ENCODE data around the gene RPS4Y1. TPM values are rescaled to one million over a fixed set of nuclear protein-coding genes. Genes with fewer than 3 reads are reported as not detected.
"Not testable (repeated sequence)": the region's sequence is repeated elsewhere in the genome, so short reads cannot be mapped to it uniquely, and the experiment has no call there.

RPS4Y1 gene
- polyA plus RNA-seq, 1 donor (not counting 4 experiments of a cell fraction or from before 2014, with no cell fraction given): not detected

DNA sequence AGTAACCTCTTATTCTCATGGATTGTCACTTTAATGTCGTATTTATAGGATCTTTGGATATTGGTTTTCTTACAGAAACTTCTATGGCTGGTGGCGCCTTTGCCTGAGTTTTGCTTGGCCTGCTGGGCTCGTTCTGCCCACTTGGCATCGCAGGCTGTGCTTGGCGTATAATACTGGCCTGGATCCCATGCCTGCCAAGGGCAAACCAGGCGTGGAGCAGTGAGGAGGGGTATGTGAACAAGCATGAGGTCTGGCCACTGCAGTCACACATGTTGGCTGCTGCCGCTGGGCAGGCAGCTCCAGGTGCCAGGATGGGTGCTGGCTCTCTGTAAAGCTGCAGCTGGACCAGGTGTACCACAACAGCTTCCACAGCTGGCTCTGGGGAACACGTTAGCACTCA lies 26.1 kb downstream of the RPS4Y1 start:
- H4K20me1 ChIP-seq (ENCODE audit: control insufficient read depth, extremely low read depth, insufficient read depth, low read length): no peaks in the 10 kb centered on the region
- H3K4me2 ChIP-seq (ENCODE audit: control insufficient read depth, extremely low read depth, insufficient read depth, low read depth, low read length): no peak overlapping the region
- TF ChIP-seq, protein P1, sequence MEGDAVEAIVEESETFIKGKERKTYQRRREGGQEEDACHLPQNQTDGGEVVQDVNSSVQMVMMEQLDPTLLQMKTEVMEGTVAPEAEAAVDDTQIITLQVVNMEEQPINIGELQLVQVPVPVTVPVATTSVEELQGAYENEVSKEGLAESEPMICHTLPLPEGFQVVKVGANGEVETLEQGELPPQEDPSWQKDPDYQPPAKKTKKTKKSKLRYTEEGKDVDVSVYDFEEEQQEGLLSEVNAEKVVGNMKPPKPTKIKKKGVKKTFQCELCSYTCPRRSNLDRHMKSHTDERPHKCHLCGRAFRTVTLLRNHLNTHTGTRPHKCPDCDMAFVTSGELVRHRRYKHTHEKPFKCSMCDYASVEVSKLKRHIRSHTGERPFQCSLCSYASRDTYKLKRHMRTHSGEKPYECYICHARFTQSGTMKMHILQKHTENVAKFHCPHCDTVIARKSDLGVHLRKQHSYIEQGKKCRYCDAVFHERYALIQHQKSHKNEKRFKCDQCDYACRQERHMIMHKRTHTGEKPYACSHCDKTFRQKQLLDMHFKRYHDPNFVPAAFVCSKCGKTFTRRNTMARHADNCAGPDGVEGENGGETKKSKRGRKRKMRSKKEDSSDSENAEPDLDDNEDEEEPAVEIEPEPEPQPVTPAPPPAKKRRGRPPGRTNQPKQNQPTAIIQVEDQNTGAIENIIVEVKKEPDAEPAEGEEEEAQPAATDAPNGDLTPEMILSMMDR (optimal IDR thresholded peaks at IDR 0.05 in 1 of 3, IDR thresholded peaks at IDR 0.05 in 1 of 3, conservative IDR thresholded peaks at IDR 0.05 in 1 of 3; ENCODE audit: extremely low read depth in 1 of 3, insufficient read depth in 2 of 3, low read length in 3 of 3): no peak
- TF ChIP-seq EZH2 (IDR thresholded peaks at IDR 0.05; ENCODE audit: low read length): no peak
- no peak for DNase-seq (ENCODE audit: low read depth, low spot score)
- no peak overlapping the region for H3K27ac ChIP-seq (ENCODE audit: control insufficient read depth, insufficient read depth, low read length)
- H3K4me1 ChIP-seq (ENCODE audit: control insufficient read depth, extremely low read depth, insufficient read depth, low read length): no peaks in the 10 kb centered on the region
- H3K79me2 ChIP-seq (ENCODE audit: control insufficient read depth, insufficient read depth, low read length): no peaks in the 10 kb centered on the region
- no peaks in the 10 kb centered on the region for H3K9me3 ChIP-seq (ENCODE audit: control insufficient read depth, low read depth, low read length)
- H3K9ac ChIP-seq (ENCODE audit: control insufficient read depth, extremely low read depth, insufficient read depth, low read length): no peak overlapping the region
- H3K27me3 ChIP-seq (ENCODE audit: control insufficient read depth, extremely low read depth, insufficient read depth, low read length): no peaks in the 10 kb centered on the region
- H2AFZ ChIP-seq (ENCODE audit: control insufficient read depth, low read length): no peak overlapping the region
- dilution Hi-C loops (cut with MboI; ENCODE audit: extremely low pct_ligation_motif_present, low sequenced_read_pairs): no loop called here
- no peak overlapping the region for H3K4me3 ChIP-seq (ENCODE audit: control insufficient read depth in 2 of 3, extremely low read depth in 1 of 3, insufficient read depth in 2 of 3, low read depth in 1 of 3, low read length in 3 of 3)
- no peaks in the 10 kb centered on the region for H3K9me1 ChIP-seq (ENCODE audit: control insufficient read depth, extremely low read depth, insufficient read depth, low read length)
- no peak for FAIRE-seq
- no peaks in the 10 kb centered on the region for H3K36me3 ChIP-seq (ENCODE audit: control insufficient read depth in 2 of 2, extremely low read depth in 1 of 2, insufficient read depth in 2 of 2, low read length in 2 of 2)

DNA sequence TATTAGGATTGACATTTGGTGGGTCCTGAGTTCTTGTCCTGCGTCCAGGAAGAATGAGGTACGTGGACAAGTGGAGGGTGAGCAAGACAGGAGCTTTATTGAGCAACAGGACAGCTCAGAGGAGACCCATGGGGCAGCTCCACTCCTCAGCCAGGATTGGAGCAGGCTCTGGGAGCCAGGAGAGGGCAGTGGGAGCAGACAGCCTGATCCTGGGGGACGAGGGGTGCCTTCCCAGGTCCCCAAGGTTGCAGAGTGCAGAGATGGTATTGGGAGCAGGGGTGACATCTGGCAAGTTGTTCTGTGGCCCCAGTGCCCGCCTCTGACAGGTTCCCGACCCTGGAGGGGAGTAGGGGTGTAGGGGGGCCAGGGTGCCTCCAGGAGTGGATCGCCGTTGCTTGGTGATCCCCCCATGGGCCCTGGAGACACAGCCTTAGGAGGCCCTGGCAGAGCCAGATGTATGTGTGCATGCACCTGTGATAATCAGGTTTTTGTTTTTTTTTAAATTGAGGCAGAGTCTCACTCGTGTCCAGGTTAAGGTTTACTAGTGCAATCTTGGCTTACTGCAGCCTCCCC lies 26.7 kb downstream of the RPS4Y1 start:
- H4K20me1 ChIP-seq (ENCODE audit: control insufficient read depth, extremely low read depth, insufficient read depth, low read length): no peaks in the 10 kb centered on the region
- TF ChIP-seq EZH2 (IDR thresholded peaks at IDR 0.05; ENCODE audit: low read length): no peak
- TF ChIP-seq, protein P1 (optimal IDR thresholded peaks at IDR 0.05 in 1 of 3, IDR thresholded peaks at IDR 0.05 in 1 of 3, conservative IDR thresholded peaks at IDR 0.05 in 1 of 3; ENCODE audit: extremely low read depth in 1 of 3, insufficient read depth in 2 of 3, low read length in 3 of 3): no peak
- H3K9me3 ChIP-seq (ENCODE audit: control insufficient read depth, low read depth, low read length): no peaks in the 10 kb centered on the region
- no peak overlapping the region for H3K9ac ChIP-seq (ENCODE audit: control insufficient read depth, extremely low read depth, insufficient read depth, low read length)
- H2AFZ ChIP-seq (ENCODE audit: control insufficient read depth, low read length): no peak overlapping the region
- H3K27me3 ChIP-seq (ENCODE audit: control insufficient read depth, extremely low read depth, insufficient read depth, low read length): no peaks in the 10 kb centered on the region
- H3K9me1 ChIP-seq (ENCODE audit: control insufficient read depth, extremely low read depth, insufficient read depth, low read length): no peaks in the 10 kb centered on the region
- no peak overlapping the region for H3K27ac ChIP-seq (ENCODE audit: control insufficient read depth, insufficient read depth, low read length)
- dilution Hi-C loops (cut with MboI; ENCODE audit: extremely low pct_ligation_motif_present, low sequenced_read_pairs): no loop called here
- no peaks in the 10 kb centered on the region for H3K36me3 ChIP-seq (ENCODE audit: control insufficient read depth in 2 of 2, extremely low read depth in 1 of 2, insufficient read depth in 2 of 2, low read length in 2 of 2)
- no peak overlapping the region for H3K4me2 ChIP-seq (ENCODE audit: control insufficient read depth, extremely low read depth, insufficient read depth, low read depth, low read length)
- no peaks in the 10 kb centered on the region for H3K4me1 ChIP-seq (ENCODE audit: control insufficient read depth, extremely low read depth, insufficient read depth, low read length)
- no peak overlapping the region for H3K4me3 ChIP-seq (ENCODE audit: control insufficient read depth in 2 of 3, extremely low read depth in 1 of 3, insufficient read depth in 2 of 3, low read depth in 1 of 3, low read length in 3 of 3)
- no peak for FAIRE-seq
- no peaks in the 10 kb centered on the region for H3K79me2 ChIP-seq (ENCODE audit: control insufficient read depth, insufficient read depth, low read length)
- DNase-seq (ENCODE audit: low read depth, low spot score): no peak

DNA sequence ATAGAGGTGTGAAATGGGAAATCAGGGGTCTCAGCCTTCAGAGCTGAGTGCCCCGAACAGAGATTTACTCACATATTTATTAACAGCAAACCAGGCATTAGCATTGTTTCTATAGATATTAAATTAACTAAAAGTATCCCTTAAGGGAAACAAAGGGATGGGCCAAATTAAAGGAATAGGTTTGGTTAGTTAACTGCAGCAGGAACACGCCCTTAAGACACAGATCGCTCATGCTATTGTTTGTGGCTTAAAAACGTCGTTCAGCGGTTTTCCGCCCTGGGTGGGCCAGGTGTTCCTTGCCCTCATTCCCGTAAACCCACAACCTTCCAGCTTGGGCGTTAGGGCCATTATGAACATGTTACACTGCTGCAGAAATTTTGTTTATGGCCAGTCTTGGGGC lies 30.8 kb downstream of the RPS4Y1 start:
- H3K27me3 ChIP-seq (ENCODE audit: control insufficient read depth, extremely low read depth, insufficient read depth, low read length); H3K27ac ChIP-seq (ENCODE audit: control insufficient read depth, insufficient read depth, low read length); H3K4me3 ChIP-seq (ENCODE audit: control insufficient read depth in 2 of 3, extremely low read depth in 1 of 3, insufficient read depth in 2 of 3, low read depth in 1 of 3, low read length in 3 of 3); H3K36me3 ChIP-seq (ENCODE audit: control insufficient read depth in 2 of 2, extremely low read depth in 1 of 2, insufficient read depth in 2 of 2, low read length in 2 of 2); H3K4me1 ChIP-seq (ENCODE audit: control insufficient read depth, extremely low read depth, insufficient read depth, low read length); dilution Hi-C loops (cut with MboI; ENCODE audit: extremely low pct_ligation_motif_present, low sequenced_read_pairs); H3K79me2 ChIP-seq (ENCODE audit: control insufficient read depth, insufficient read depth, low read length); H2AFZ ChIP-seq (ENCODE audit: control insufficient read depth, low read length); H3K9me3 ChIP-seq (ENCODE audit: control insufficient read depth, low read depth, low read length); H3K9me1 ChIP-seq (ENCODE audit: control insufficient read depth, extremely low read depth, insufficient read depth, low read length); DNase-seq (ENCODE audit: low read depth, low spot score); FAIRE-seq; H4K20me1 ChIP-seq (ENCODE audit: control insufficient read depth, extremely low read depth, insufficient read depth, low read length); H3K9ac ChIP-seq (ENCODE audit: control insufficient read depth, extremely low read depth, insufficient read depth, low read length); H3K4me2 ChIP-seq (ENCODE audit: control insufficient read depth, extremely low read depth, insufficient read depth, low read depth, low read length): not testable (repeated sequence)
